Measurements from ENCODE around the gene MYOD1.

Gene MYOD1

DNA sequence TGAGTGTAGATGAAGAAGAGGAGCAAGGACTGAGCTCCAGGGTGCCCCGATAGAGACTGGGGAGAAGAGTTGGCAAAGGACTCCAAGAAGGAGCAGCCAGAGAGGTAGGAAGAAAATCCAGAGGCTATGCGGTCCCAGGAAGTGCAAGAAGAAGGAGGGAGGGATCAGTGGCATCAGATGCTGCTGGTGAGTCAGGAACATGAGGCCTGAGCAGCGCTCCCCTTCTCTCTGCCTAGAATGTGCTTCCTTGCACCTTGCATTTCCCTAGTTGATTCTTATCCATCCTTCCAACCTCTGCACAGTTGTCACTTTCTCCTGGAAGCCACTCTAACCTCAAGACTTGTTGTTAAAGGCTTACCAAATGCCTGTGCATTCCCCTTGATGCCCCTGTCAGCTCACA is 36.5 kb downstream of the MYOD1 start:
- H3K36me3 ChIP-seq (ENCODE audit: control insufficient read depth in 4 of 4, insufficient read depth in 4 of 4, low read length in 3 of 4), result no peaks in the 10 kb centered on the region
- no peak overlapping the region for H3K4me3 ChIP-seq (ENCODE audit: control insufficient read depth in 1 of 7, extremely low read depth in 1 of 7, insufficient read depth in 4 of 7, low read depth in 2 of 7, low read length in 6 of 7)
- H3K27me3 ChIP-seq (replicated peaks in 2 of 5; ENCODE audit: control insufficient read depth in 4 of 5, insufficient read depth in 5 of 5, low read length in 4 of 5), result peaks cover 0 to 31% (median 0%) of the 10 kb centered on the region in 5 experiments
- no peaks in the 10 kb centered on the region for H3K4me1 ChIP-seq (ENCODE audit: control extremely low read depth in 1 of 4, control insufficient read depth in 4 of 4, insufficient read depth in 4 of 4, low read length in 3 of 4)
- DNase-seq, result no peak
- no peak overlapping the region for H3K27ac ChIP-seq (ENCODE audit: insufficient read depth in 1 of 2, low read depth in 1 of 2, low read length in 2 of 2, poor library complexity in 1 of 2, severe bottlenecking in 2 of 2)
- WGBS (ENCODE audit: insufficient coverage), result 89% methylated on average over 3 of the region's 3 CpGs
- H3K9me3 ChIP-seq (ENCODE audit: control extremely low read depth in 1 of 5, control insufficient read depth in 4 of 5, insufficient read depth in 2 of 5, low read depth in 1 of 5, low read length in 4 of 5), result peaks cover 0 to 6% (median 2%) of the 10 kb centered on the region in 5 experiments
- ChIA-PET CTCF (interaction anchor here (1.0 kb wide), 1 partner anchor 223 kb away, joined by 3 read pairs; no protein-coding TSS in a partner anchor), POLR2A (no interaction called here)

DNA sequence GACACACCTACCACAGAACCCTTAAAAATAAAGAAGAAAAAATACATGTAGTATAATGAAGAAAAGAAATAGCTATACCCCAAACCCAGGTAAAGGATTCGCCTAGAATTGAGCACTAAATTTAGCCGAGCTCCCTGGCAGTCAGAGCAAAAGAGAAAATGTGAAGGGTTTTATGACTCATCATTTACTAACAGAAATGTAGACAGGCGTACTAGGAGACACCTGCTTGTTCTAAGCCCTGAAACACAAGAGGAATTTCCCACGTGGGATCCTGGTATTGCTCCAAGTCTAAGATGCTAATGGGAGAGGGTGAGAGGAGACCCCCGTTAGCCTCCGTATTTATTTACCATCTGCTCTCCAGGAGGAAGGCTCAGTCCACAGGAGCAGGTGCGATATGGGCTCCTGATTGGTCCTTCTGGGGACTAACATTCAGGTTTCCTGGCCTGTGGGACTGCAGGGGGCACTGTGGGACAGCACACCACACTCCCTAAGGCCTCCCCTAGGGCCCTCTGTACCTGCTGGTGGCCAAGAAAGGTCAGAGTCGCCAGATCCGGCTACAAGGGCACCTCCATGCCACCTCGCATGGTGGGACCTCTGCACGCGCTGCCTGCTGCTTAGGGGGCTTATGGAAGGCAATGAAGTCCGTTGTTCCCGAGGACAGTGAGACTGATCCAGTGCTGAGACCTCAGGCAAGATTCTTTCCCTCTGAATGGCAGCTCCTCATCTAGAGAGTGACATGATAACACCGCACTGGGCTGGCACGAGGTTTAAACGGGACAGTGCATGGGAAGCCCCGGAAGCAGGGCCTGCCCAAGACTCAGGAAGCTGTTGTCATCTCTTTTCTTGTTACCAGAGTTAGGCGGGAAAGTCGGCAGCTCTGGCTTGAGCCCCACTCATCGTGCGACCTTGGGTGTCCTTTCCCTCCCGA is 41.0 kb downstream of the MYOD1 start:
- Histone ChIP-seq H3K27ac (ENCODE audit: insufficient read depth in 1 of 2, low read depth in 1 of 2, low read length in 2 of 2, poor library complexity in 1 of 2, severe bottlenecking in 2 of 2) (no peak overlapping the region), H3K4me1 (ENCODE audit: control extremely low read depth in 1 of 4, control insufficient read depth in 4 of 4, insufficient read depth in 4 of 4, low read length in 3 of 4) (no peaks in the 10 kb centered on the region), H3K4me3 (ENCODE audit: control insufficient read depth in 1 of 7, extremely low read depth in 1 of 7, insufficient read depth in 4 of 7, low read depth in 2 of 7, low read length in 6 of 7) (no peak overlapping the region), H3K9me3 (ENCODE audit: control extremely low read depth in 1 of 5, control insufficient read depth in 4 of 5, insufficient read depth in 2 of 5, low read depth in 1 of 5, low read length in 4 of 5) (peaks cover 0 to 6% (median 2%) of the 10 kb centered on the region in 5 experiments), H3K27me3 (replicated peaks in 2 of 5; ENCODE audit: control insufficient read depth in 4 of 5, insufficient read depth in 5 of 5, low read length in 4 of 5) (peaks cover 0 to 10% (median 1%) of the 10 kb centered on the region in 5 experiments), H3K36me3 (ENCODE audit: control insufficient read depth in 4 of 4, insufficient read depth in 4 of 4, low read length in 3 of 4) (no peaks in the 10 kb centered on the region)
- POLR2A ChIA-PET, result no interaction called here
- CTCF ChIA-PET, result interaction anchor here (0.8 to 5.0 kb wide), 5 partner anchors 10 to 223 kb away, joined by 3 to 38 read pairs (median 4); no protein-coding TSS in a partner anchor
- peak; percentile 26 to 65 (median 60) for DNase-seq
- WGBS (ENCODE audit: insufficient coverage), result 65% methylated on average over 21 of the region's 23 CpGs

DNA sequence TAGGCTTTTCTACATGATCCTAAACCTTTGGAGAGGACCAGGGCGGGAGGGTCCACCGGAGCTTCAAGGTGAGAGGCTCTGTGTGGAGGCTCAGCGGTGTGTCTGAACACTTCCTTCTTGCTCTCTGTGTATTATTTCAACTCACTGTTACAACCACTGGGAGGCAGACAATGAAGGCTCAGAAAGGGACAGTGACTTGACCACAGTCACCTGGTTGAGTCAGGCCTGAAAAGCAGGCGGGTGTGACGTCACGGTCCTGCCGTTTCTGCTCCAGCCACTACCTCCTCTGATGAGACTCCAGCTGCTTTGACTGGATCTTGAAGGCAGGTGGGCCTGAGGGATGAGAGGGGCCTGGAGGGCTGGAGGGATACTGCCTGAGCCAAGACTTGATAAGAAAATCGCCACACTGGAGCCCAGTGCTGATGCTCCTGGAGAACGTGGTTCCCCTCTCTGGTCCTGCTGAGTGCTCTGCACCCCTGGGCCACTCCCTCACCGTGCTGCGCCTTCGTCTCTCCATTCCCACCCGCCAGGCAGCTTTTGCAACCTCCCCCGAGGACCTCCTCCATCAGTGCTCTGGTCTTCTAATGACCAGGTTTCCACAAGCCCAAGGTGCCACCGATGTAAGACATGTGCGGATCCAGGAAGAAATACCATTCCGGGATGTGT is 43.1 kb downstream of the MYOD1 start:
- CTCF ChIA-PET, result interaction anchor here (1.3 to 5.0 kb wide), 2 partner anchors 20 to 217 kb away, joined by 4 to 38 read pairs; no protein-coding TSS in a partner anchor

DNA sequence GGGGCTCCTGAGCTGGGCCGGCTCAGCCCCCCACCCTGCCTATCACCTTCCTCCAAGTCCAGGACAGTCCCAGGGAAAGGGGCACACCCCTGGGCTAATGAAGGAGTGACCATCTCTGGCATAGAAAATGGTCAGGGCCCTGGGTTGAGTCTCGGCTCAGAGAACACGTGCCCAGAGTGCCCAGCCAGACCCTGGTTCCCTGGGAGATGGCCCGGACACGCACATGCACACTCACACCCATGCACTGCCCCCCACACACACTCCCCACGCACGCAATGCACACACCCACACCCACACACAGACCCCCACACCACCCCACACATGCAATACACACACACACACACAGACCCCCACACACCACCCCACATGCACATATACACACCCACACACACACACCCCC is 43.9 kb downstream of the MYOD1 start:
- 92% methylated on average over 5 of the region's 7 CpGs for WGBS (ENCODE audit: insufficient coverage)
- no peaks in the 10 kb centered on the region for H3K36me3 ChIP-seq (ENCODE audit: control insufficient read depth in 4 of 4, insufficient read depth in 4 of 4, low read length in 3 of 4)
- peaks cover 0 to 6% (median 2%) of the 10 kb centered on the region in 5 experiments for H3K9me3 ChIP-seq (ENCODE audit: control extremely low read depth in 1 of 5, control insufficient read depth in 4 of 5, insufficient read depth in 2 of 5, low read depth in 1 of 5, low read length in 4 of 5)
- no peak overlapping the region for H3K27ac ChIP-seq (ENCODE audit: insufficient read depth in 1 of 2, low read depth in 1 of 2, low read length in 2 of 2, poor library complexity in 1 of 2, severe bottlenecking in 2 of 2)
- no peak for DNase-seq
- peaks cover 0 to 1% (median 0%) of the 10 kb centered on the region in 5 experiments for H3K27me3 ChIP-seq (replicated peaks in 2 of 5; ENCODE audit: control insufficient read depth in 4 of 5, insufficient read depth in 5 of 5, low read length in 4 of 5)
- no peak overlapping the region for H3K4me3 ChIP-seq (ENCODE audit: control insufficient read depth in 1 of 7, extremely low read depth in 1 of 7, insufficient read depth in 4 of 7, low read depth in 2 of 7, low read length in 6 of 7)
- no peaks in the 10 kb centered on the region for H3K4me1 ChIP-seq (ENCODE audit: control extremely low read depth in 1 of 4, control insufficient read depth in 4 of 4, insufficient read depth in 4 of 4, low read length in 3 of 4)
- ChIA-PET CTCF (no interaction called here), POLR2A (no interaction called here)

More for the DNA sequence above, 43.1 kb downstream of the MYOD1 start:
- WGBS (ENCODE audit: insufficient coverage), result 90% methylated on average over 17 of the region's 17 CpGs
- H3K9me3 ChIP-seq (ENCODE audit: control extremely low read depth in 1 of 5, control insufficient read depth in 4 of 5, insufficient read depth in 2 of 5, low read depth in 1 of 5, low read length in 4 of 5), result peaks cover 0 to 6% (median 2%) of the 10 kb centered on the region in 5 experiments
- no peaks in the 10 kb centered on the region for H3K4me1 ChIP-seq (ENCODE audit: control extremely low read depth in 1 of 4, control insufficient read depth in 4 of 4, insufficient read depth in 4 of 4, low read length in 3 of 4)
- no peak overlapping the region for H3K27ac ChIP-seq (ENCODE audit: insufficient read depth in 1 of 2, low read depth in 1 of 2, low read length in 2 of 2, poor library complexity in 1 of 2, severe bottlenecking in 2 of 2)
- no peak for DNase-seq
- POLR2A ChIA-PET, result no interaction called here
- no peak overlapping the region for H3K4me3 ChIP-seq (ENCODE audit: control insufficient read depth in 1 of 7, extremely low read depth in 1 of 7, insufficient read depth in 4 of 7, low read depth in 2 of 7, low read length in 6 of 7)
- no peaks in the 10 kb centered on the region for H3K36me3 ChIP-seq (ENCODE audit: control insufficient read depth in 4 of 4, insufficient read depth in 4 of 4, low read length in 3 of 4)
- peaks cover 0 to 1% (median 0%) of the 10 kb centered on the region in 5 experiments for H3K27me3 ChIP-seq (replicated peaks in 2 of 5; ENCODE audit: control insufficient read depth in 4 of 5, insufficient read depth in 5 of 5, low read length in 4 of 5)

DNA sequence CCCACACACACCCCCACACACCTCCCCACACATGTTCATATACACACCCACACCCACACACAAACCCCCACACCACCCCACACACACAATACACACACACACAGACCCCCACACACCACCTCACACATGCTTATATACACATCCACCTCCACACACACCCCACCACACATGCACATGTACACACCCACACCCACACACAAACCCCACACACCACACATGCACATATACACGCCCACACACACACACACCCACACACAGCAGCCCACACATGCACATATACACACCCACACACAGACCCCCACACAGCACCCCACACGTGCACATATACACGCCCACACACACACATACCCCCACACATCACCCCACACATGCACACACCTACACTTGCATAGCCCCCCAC is 44.3 kb downstream of the MYOD1 start:
- Histone ChIP-seq H3K36me3 (ENCODE audit: control insufficient read depth in 4 of 4, insufficient read depth in 4 of 4, low read length in 3 of 4) (no peaks in the 10 kb centered on the region), H3K4me1 (ENCODE audit: control extremely low read depth in 1 of 4, control insufficient read depth in 4 of 4, insufficient read depth in 4 of 4, low read length in 3 of 4) (no peaks in the 10 kb centered on the region), H3K4me3 (ENCODE audit: control insufficient read depth in 1 of 7, extremely low read depth in 1 of 7, insufficient read depth in 4 of 7, low read depth in 2 of 7, low read length in 6 of 7) (no peak overlapping the region), H3K27me3 (replicated peaks in 2 of 5; ENCODE audit: control insufficient read depth in 4 of 5, insufficient read depth in 5 of 5, low read length in 4 of 5) (peaks cover 0 to 1% (median 0%) of the 10 kb centered on the region in 5 experiments), H3K27ac (ENCODE audit: insufficient read depth in 1 of 2, low read depth in 1 of 2, low read length in 2 of 2, poor library complexity in 1 of 2, severe bottlenecking in 2 of 2) (no peak overlapping the region), H3K9me3 (ENCODE audit: control extremely low read depth in 1 of 5, control insufficient read depth in 4 of 5, insufficient read depth in 2 of 5, low read depth in 1 of 5, low read length in 4 of 5) (peaks cover 0 to 5% (median under 1%) of the 10 kb centered on the region in 5 experiments)
- ChIA-PET CTCF (no interaction called here), POLR2A (no interaction called here)
- no peak for DNase-seq
- 50% methylated on average over 2 of the region's 3 CpGs for WGBS (ENCODE audit: insufficient coverage)

DNA sequence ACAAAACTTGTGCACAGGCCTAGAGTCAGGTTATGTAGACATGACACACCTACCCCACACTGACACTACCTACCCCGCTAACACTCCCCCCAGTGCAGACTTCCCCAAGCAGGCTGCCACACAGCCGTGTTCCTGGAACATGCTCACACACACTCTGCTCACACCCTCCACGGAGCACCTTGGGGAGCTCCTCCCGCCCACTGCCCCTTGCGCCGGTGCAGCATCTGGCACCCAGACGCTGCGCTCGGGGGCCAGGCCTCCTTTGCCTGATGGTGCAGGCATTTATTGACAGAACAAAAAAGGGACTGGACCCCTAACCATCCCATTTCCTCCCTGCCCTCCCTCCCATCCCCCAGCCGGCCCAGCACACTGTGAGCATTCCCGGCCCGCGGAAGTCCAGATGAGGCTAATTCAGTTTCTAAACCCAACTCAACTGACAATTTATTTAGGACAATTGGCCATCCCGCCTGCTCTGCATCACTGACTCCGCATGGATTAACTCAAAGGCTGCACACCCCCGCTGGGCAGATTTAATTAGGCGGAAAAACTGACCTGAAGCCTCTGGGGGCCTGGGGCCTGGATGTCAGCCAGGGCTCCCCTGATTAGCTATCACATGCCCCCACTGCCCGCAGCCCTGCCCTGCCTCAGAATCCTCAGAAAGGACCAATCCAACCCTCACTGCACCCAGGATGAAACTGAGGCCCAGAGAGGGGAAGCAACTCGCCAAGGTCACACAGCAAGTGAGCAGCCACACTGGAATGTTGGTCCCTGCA is 45.3 kb downstream of the MYOD1 start:
- 78% methylated on average over 13 of the region's 19 CpGs for whole genome bisulfite sequencing (ENCODE audit: insufficient coverage)
- DNase-seq, result no peak
- H3K36me3 ChIP-seq (ENCODE audit: control insufficient read depth in 4 of 4, insufficient read depth in 4 of 4, low read length in 3 of 4), result no peaks in the 10 kb centered on the region
- no peaks in the 10 kb centered on the region for H3K4me1 ChIP-seq (ENCODE audit: control extremely low read depth in 1 of 4, control insufficient read depth in 4 of 4, insufficient read depth in 4 of 4, low read length in 3 of 4)
- H3K9me3 ChIP-seq (ENCODE audit: control extremely low read depth in 1 of 5, control insufficient read depth in 4 of 5, insufficient read depth in 2 of 5, low read depth in 1 of 5, low read length in 4 of 5), result no peaks in the 10 kb centered on the region
- ChIA-PET POLR2A (no interaction called here), CTCF (no interaction called here)
- H3K27ac ChIP-seq (ENCODE audit: insufficient read depth in 1 of 2, low read depth in 1 of 2, low read length in 2 of 2, poor library complexity in 1 of 2, severe bottlenecking in 2 of 2), result no peak overlapping the region
- peaks cover 0 to 1% (median 0%) of the 10 kb centered on the region in 5 experiments for H3K27me3 ChIP-seq (replicated peaks in 2 of 5; ENCODE audit: control insufficient read depth in 4 of 5, insufficient read depth in 5 of 5, low read length in 4 of 5)
- no peak overlapping the region for H3K4me3 ChIP-seq (ENCODE audit: control insufficient read depth in 1 of 7, extremely low read depth in 1 of 7, insufficient read depth in 4 of 7, low read depth in 2 of 7, low read length in 6 of 7)

All from common myeloid progenitor, CD34-positive (primary cell).